Cardiac fibroblast (primary cell): Measurements from ENCODE around the gene DGKA.

ENCODE experiments used
- DNase-seq, 2 donors: peaks; one replicate each; pipeline versions ENCODE4 v3.0.0 to v3.0.0-alpha.2; 2010; ENCODE audit warnings: low read depth in 2 of 2
- H3K4me3 ChIP-seq, 2 donors: replicated peaks in 1 of 2; 1 replicate in 1 of 2; 2 replicates in 1 of 2; pipeline ENCODE4 v1.5.1; 2011; ENCODE audit warnings: low read depth in 2 of 2, low read length in 2 of 2, mild to moderate bottlenecking in 2 of 2, moderate library complexity in 1 of 2
- TF ChIP-seq, protein P1 (sequence below): IDR thresholded peaks from one replicate; pipeline ENCODE4 v1.5.1; 2011; ENCODE audit warnings: low read depth, mild to moderate bottlenecking, low read length, inconsistent platforms

The DGKA gene

GRCh38 chr12:55925371-55925770 is 5.6 kb upstream of the DGKA start:
- TF ChIP-seq, protein P1, sequence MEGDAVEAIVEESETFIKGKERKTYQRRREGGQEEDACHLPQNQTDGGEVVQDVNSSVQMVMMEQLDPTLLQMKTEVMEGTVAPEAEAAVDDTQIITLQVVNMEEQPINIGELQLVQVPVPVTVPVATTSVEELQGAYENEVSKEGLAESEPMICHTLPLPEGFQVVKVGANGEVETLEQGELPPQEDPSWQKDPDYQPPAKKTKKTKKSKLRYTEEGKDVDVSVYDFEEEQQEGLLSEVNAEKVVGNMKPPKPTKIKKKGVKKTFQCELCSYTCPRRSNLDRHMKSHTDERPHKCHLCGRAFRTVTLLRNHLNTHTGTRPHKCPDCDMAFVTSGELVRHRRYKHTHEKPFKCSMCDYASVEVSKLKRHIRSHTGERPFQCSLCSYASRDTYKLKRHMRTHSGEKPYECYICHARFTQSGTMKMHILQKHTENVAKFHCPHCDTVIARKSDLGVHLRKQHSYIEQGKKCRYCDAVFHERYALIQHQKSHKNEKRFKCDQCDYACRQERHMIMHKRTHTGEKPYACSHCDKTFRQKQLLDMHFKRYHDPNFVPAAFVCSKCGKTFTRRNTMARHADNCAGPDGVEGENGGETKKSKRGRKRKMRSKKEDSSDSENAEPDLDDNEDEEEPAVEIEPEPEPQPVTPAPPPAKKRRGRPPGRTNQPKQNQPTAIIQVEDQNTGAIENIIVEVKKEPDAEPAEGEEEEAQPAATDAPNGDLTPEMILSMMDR = no peak
- H3K4me3 ChIP-seq = no peak overlapping the region
- no peak for DNase-seq

DNA sequence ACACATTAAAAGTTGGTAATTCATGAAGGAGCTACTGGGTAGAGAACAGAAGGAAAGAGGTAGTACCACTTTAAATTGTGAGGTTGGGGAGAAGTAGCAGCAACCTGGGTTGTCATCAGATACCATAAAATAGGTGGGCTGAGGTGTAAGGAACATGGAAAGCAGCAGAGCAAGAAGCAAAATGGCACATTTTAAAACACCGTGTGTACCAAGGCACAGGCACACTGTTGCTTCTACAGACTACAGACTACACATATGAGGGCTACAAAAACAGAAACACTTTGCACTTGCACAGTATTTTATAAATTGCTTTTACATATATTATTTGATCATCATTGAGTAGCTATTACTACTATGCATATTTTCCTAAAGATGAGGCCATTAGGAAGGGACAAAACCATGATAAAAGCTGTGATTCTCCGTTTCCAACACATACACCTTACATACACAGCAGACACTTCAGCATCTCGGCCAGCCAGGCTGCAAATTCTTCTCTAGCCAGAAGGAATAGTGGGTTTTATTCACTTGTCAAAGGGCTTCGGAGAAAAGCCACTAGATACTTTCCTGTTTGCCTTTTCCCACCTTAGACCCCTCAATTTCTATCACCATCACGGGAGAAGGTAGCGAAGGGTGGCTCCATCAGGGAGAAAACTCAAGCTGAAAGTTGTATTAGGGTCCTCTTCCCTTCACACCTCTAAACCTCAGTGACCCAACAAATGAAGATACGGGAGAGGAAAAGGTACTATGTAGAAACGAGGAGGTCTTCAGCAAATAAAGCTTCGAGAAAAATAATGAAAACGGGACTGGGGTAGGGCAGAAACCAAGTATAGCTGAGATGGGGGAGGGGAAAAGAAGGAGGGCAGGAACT is 4.9 kb upstream of the DGKA start:
- TF ChIP-seq, protein P1 = no peak
- no peak for DNase-seq
- peak overlapping the region; percentile 89 to 93 for H3K4me3 ChIP-seq

- peak overlapping the region; percentile 89 to 93 for H3K4me3 ChIP-seq
- TF ChIP-seq, protein P1 = peak; percentile 68
- DNase-seq = peak; percentile 93 to 95
Measured at GRCh38 chr12:55926738-55927587, 4.0 kb upstream of the DGKA start.

DNA sequence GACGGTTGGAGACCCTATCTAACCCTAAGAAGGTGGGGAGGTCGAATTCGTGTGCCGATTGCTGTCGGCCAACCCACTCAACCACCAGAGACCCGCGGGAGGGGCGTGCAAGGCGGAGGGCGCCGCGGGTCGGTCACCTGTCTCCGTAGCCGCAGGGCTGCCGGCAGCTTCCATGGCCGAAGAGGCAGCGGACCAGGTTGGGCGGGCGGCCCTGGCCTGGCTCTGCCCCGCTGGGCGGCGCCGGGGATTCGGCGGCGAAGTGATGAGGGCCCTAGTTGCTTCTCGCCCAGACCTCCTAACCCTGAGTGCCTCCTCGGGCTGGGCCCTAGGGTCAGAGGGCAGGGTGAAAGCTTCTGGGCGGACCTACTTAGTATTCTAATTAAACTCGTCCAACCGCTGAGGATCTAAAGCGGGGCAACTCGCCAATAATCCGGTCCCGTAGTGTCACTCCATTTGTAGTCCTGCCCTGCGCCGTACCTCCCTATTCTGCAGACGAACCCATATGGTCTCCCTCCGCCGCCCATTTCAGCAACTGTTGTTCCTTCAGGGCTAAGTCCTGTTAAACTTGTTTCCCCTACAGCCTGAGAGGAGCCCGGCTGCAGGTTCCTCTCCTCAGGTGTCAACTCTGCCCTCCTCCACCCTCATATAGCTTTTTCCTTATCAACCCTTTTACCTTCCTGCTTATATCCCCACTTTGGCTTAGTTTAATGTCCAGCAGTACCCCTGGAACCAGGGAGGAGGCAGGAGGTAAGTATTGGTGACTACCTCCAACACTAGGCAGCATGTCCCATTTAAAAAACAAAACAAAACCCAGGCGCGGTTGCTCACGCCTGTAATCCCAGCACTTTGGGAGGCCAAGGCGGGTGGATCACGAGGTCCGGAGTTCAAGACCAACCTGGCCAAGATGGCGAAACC is 3.1 kb upstream of the DGKA start, which contains the start of gene PYM1:
PYM1 (minus strand) TSS at position 307 of the 915 bp plus-strand sequence; CDS start at position 174, 133 bp downstream.
- DNase-seq = peak; percentile 79 to 81
- H3K4me3 ChIP-seq = peak within 1 kb of the TSS; percentile 89 to 93
- TF ChIP-seq, protein P1 = no peak

DNA sequence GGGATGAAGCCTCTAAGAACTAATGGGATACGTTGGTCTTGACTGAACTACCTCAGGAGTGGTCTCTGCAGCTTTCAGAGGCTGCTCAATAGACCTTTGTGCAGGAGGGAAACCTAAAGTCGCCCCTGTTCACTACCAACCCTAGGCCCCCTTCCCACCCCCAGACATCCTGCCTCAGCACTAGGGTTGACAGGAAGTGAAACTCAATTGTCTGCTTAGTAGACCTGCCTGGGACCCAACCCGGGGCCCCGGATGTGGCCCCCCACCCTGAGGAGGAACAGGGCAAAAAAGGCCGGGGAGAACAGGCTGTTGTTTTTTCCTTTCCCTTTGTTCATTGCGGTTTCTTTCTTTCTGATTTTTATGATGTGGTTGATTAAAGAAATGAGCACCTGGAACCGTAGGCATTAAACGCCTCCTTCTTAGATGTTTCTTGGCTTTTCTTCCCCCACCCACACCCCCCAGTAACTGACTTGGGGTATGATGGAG is 1.6 kb upstream of the DGKA start:
- DNase-seq = no peak
- TF ChIP-seq, protein P1 = no peak
- no peak overlapping the region for H3K4me3 ChIP-seq

GRCh38 chr12:55931317-55931779 is 386 bp downstream of the DGKA start:
- peak overlapping the region; percentile 51 to 78 for H3K4me3 ChIP-seq
- TF ChIP-seq, protein P1 = no peak
- DNase-seq = no peak
